SK-N-SH (cell line): ENCODE data around the gene FOCAD.

Experiments used
- CTCF ChIP-seq: fragments of 200-600 bp; sonication (generic); IDR thresholded peaks from 2 replicates; pipeline ENCODE4 v1.6.1; 2017; ENCODE audit warnings: antibody characterized with exemption, mild to moderate bottlenecking, moderate library complexity
- EP300 ChIP-seq, 2 experiments: IDR thresholded peaks; 2 replicates each; pipeline versions ENCODE4 v1.4.0 to v1.6.1; 2012; ENCODE audit warnings: borderline replicate concordance in 1 of 2, low read depth in 1 of 2, low read length in 1 of 2
- GABPA ChIP-seq: IDR thresholded peaks from 2 replicates; pipeline ENCODE4 v1.4.0; 2012; ENCODE audit warnings: low read depth, mild to moderate bottlenecking
- GATA2 ChIP-seq: sonication (generic); formaldehyde crosslinking; IDR thresholded peaks from 2 replicates; pipeline ENCODE4 v1.5.0; 2020; ENCODE audit warnings: mild to moderate bottlenecking, missing genetic modification reagents
- MEF2A ChIP-seq: IDR thresholded peaks from 2 replicates; pipeline ENCODE4 v1.4.0; 2012; ENCODE audit warnings: low read depth, borderline replicate concordance
- POLR2AphosphoS5 ChIP-seq: IDR thresholded peaks from 2 replicates; pipeline ENCODE4 v1.6.1; 2012; ENCODE audit warnings: low read depth, low read length
- SIN3A ChIP-seq: IDR thresholded peaks from 2 replicates; pipeline ENCODE4 v1.6.1; 2012; ENCODE audit warnings: low read depth, mild to moderate bottlenecking, low read length, moderate library complexity, borderline replicate concordance

GRCh38 chr9:20831028-20831427, 147.0 kb downstream of the FOCAD start:
- no peak for TF ChIP-seq SIN3A
- no peak for TF ChIP-seq MEF2A
- no peak for TF ChIP-seq CTCF
- TF ChIP-seq POLR2AphosphoS5: no peak
- no peak for TF ChIP-seq EP300 (IDR thresholded peaks at IDR 0.05; ENCODE audit: borderline replicate concordance in 1 of 2, low read depth in 1 of 2, low read length in 1 of 2)
- TF ChIP-seq GATA2 (CRISPR knock-in tag): no peak
- TF ChIP-seq GABPA: no peak
